Right atrium auricular region (tissue), 2 donors: Measurements from ENCODE around the gene FAM171A1. TPM values are rescaled to one million over a fixed set of nuclear protein-coding genes. Genes with fewer than 3 reads are reported as not detected.

ENCODE experiments used
- DNase-seq: peaks from one replicate; pipeline ENCODE4 v3.0.0-alpha.2; 2019; ENCODE audit warnings: low spot score
- H3K27ac ChIP-seq, 2 donors: fragments of 200-600 bp; sonication (generic); 1 replicate in 1 of 2; 2 replicates in 1 of 2; pipeline ENCODE4 v1.5.1; 2016 to 2019
- H3K27me3 ChIP-seq, 2 donors: fragments of 200-600 bp; sonication (generic); one replicate each; pipeline versions ENCODE4 v1.5.1 to v1.6.0; 2017 to 2019
- H3K36me3 ChIP-seq: fragments of 200-600 bp; sonication (generic); one replicate; pipeline ENCODE4 v1.5.1; 2016
- H3K4me1 ChIP-seq, 2 donors: fragments of 200-600 bp; sonication (generic); one replicate each; pipeline versions ENCODE4 v1.5.1 to v1.6.0; 2017 to 2019
- H3K4me3 ChIP-seq, 2 donors: fragments of 200-600 bp; sonication (generic); 1 replicate in 1 of 2; 2 replicates in 1 of 2; pipeline ENCODE4 v1.5.1; 2017 to 2019; ENCODE audit warnings: mild to moderate bottlenecking in 1 of 2, moderate library complexity in 1 of 2
- H3K9me3 ChIP-seq, 2 donors: fragments of 200-600 bp; sonication (generic); one replicate each; pipeline ENCODE4 v1.5.1; 2019
- total RNA-seq, 2 donors: library from RNA; depleted of rRNA; stranded (reverse); fragments of >200 nt; gene quantifications; one replicate each; pipeline ENCODE4 v1.1.0, GENCODE V29; 2016
- TF ChIP-seq, protein P1 (sequence below), 2 donors: fragments of 200-600 bp; sonication (generic); IDR thresholded peaks; one replicate each; pipeline ENCODE4 v1.5.1; 2019; ENCODE audit warnings: antibody characterized with exemption in 2 of 2

The FAM171A1 gene
- total RNA-seq, 2 donors from 2014 or later: 7.8 to 13.7 TPM

GRCh38 chr10:15237351-15237750, 133.7 kb downstream of the FAM171A1 start:
- no peaks in the 10 kb centered on the region for H3K27me3 ChIP-seq
- H3K9me3 ChIP-seq: no peaks in the 10 kb centered on the region
- peak overlapping the region; percentile 7 to 48 for H3K27ac ChIP-seq
- no peak overlapping the region for H3K4me3 ChIP-seq
- no peaks in the 10 kb centered on the region for H3K36me3 ChIP-seq
- H3K4me1 ChIP-seq: peaks cover 0 to 13% of the 10 kb centered on the region in 2 donors
- TF ChIP-seq, protein P1, sequence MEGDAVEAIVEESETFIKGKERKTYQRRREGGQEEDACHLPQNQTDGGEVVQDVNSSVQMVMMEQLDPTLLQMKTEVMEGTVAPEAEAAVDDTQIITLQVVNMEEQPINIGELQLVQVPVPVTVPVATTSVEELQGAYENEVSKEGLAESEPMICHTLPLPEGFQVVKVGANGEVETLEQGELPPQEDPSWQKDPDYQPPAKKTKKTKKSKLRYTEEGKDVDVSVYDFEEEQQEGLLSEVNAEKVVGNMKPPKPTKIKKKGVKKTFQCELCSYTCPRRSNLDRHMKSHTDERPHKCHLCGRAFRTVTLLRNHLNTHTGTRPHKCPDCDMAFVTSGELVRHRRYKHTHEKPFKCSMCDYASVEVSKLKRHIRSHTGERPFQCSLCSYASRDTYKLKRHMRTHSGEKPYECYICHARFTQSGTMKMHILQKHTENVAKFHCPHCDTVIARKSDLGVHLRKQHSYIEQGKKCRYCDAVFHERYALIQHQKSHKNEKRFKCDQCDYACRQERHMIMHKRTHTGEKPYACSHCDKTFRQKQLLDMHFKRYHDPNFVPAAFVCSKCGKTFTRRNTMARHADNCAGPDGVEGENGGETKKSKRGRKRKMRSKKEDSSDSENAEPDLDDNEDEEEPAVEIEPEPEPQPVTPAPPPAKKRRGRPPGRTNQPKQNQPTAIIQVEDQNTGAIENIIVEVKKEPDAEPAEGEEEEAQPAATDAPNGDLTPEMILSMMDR (IDR thresholded peaks at IDR 0.05): no peak
- DNase-seq: peak; percentile 76

DNA sequence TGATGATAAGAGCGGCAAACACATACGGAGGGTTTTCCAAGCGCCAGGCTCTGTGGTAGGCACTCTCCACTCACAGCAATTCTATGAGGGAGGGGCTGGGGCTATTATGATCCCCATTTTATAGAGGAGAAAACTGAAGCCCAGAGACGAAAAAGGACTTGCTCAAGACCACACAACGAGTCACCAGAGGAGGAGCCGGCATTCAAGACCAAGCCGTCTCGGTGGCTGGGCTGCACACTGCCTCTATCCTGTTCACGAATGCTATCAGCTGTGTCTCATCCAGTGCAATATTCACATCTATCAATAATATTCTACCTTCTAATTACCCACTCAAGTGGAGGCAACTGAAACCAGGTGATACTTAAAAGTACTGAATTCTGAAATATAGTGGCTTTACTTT, 134.7 kb downstream of the FAM171A1 start:
- DNase-seq: no peak
- Histone ChIP-seq H3K27me3 (no peaks in the 10 kb centered on the region), H3K9me3 (no peaks in the 10 kb centered on the region), H3K27ac (no peak overlapping the region), H3K4me3 (no peak overlapping the region), H3K36me3 (no peaks in the 10 kb centered on the region), H3K4me1 (peaks cover 0 to 13% of the 10 kb centered on the region in 2 donors)
- TF ChIP-seq, protein P1 (IDR thresholded peaks at IDR 0.05): no peak

GRCh38 chr10:15232279-15232678, 138.8 kb downstream of the FAM171A1 start:
- no peaks in the 10 kb centered on the region for H3K9me3 ChIP-seq
- no peak overlapping the region for H3K27ac ChIP-seq
- no peaks in the 10 kb centered on the region for H3K36me3 ChIP-seq
- peaks cover 0 to 3% of the 10 kb centered on the region in 2 donors for H3K4me1 ChIP-seq
- no peak for DNase-seq
- no peak overlapping the region for H3K4me3 ChIP-seq
- TF ChIP-seq, protein P1 (IDR thresholded peaks at IDR 0.05): no peak
- H3K27me3 ChIP-seq: no peaks in the 10 kb centered on the region

- H3K27ac ChIP-seq: no peak overlapping the region
- TF ChIP-seq, protein P1 (IDR thresholded peaks at IDR 0.05): no peak
- DNase-seq: no peak
- H3K4me1 ChIP-seq: no peaks in the 10 kb centered on the region
- H3K9me3 ChIP-seq: no peaks in the 10 kb centered on the region
- H3K27me3 ChIP-seq: no peaks in the 10 kb centered on the region
- no peaks in the 10 kb centered on the region for H3K36me3 ChIP-seq
- no peak overlapping the region for H3K4me3 ChIP-seq
These were observed 139.7 kb downstream of the FAM171A1 start for GRCh38 chr10:15231426-15231825.

GRCh38 chr10:15230257-15230656, 140.8 kb downstream of the FAM171A1 start:
- Histone ChIP-seq H3K9me3 (no peaks in the 10 kb centered on the region), H3K4me3 (no peak overlapping the region), H3K4me1 (no peaks in the 10 kb centered on the region), H3K27me3 (no peaks in the 10 kb centered on the region), H3K36me3 (no peaks in the 10 kb centered on the region), H3K27ac (no peak overlapping the region)
- DNase-seq: no peak
- TF ChIP-seq, protein P1 (IDR thresholded peaks at IDR 0.05): no peak

DNA sequence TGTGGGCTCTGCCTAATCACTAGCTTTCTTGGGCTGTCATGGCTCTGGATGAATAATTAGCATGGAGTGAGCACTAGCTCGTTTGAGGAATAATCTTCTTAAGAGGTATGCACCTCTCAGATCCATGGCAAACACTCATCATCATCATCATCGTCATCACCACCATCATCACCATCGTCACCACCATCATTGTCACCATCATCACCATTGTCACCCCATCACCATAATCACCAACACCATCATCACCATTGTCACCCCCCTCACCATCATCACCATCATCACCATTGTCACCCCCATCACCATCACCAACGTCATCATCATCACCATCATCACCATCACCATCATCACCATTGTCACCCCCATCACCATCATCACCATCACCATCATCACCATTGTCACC, 141.8 kb downstream of the FAM171A1 start:
- Histone ChIP-seq H3K4me3 (no peak overlapping the region), H3K27me3 (no peaks in the 10 kb centered on the region), H3K36me3 (no peaks in the 10 kb centered on the region), H3K9me3 (no peaks in the 10 kb centered on the region), H3K27ac (no peak overlapping the region), H3K4me1 (no peaks in the 10 kb centered on the region)
- DNase-seq: no peak
- TF ChIP-seq, protein P1 (IDR thresholded peaks at IDR 0.05): no peak
